Panc1 (cell line): ENCODE data around the gene PRELID3B. TPM values are rescaled to one million over a fixed set of nuclear protein-coding genes. Genes with fewer than 3 reads are reported as not detected.

Source experiments
- ATAC-seq: fragments of 200-7000 bp; cut with Tn5 transposase; 2 replicates; pipeline ENCODE4 v1.9.1; 2020; ENCODE audit warnings: mild to moderate bottlenecking, moderate library complexity
- BruUV-seq: library from RNA; stranded (reverse); fragments of 400-500 nt; replicated peaks from 2 replicates; lab custom pipeline; 2021; lab: Mats Ljungman, UMichigan
- CTCF ChIA-PET: fragments of 300-600 bp; sonication (Branson Sonifier 250); formaldehyde crosslinking; loops from one replicate; lab custom pipeline; 2022; ENCODE audit warnings: antibody characterized with exemption; lab: Charles Lee
- POLR2A ChIA-PET: fragments of 300-600 bp; sonication (Branson Sonifier 250); formaldehyde crosslinking; loops from one replicate; lab custom pipeline; 2022; ENCODE audit warnings: antibody characterized with exemption; lab: Charles Lee
- DNase-seq: peaks from one replicate; pipeline ENCODE4 v3.0.0-alpha.2; 2010; ENCODE audit warnings: low read depth, low spot score
- H3K27ac ChIP-seq: 2 replicates; pipeline ENCODE4 v1.5.1; 2011; ENCODE audit warnings: mild to moderate bottlenecking, low read length, inconsistent platforms
- H3K27me3 ChIP-seq: fragments of 200-500 bp; sonication (Bioruptor generic); 2 replicates; pipeline ENCODE4 v1.6.0; 2014; ENCODE audit warnings: low read length, inconsistent platforms; ENCODE audit not compliant: control insufficient read depth, insufficient read depth
- H3K36me3 ChIP-seq: fragments of 200-500 bp; sonication (Bioruptor generic); 2 replicates; pipeline ENCODE4 v1.5.1; 2014; ENCODE audit warnings: inconsistent platforms, mild to moderate bottlenecking, low read length, moderate library complexity; ENCODE audit not compliant: control insufficient read depth, insufficient read depth
- H3K4me1 ChIP-seq: 2 replicates; pipeline ENCODE4 v1.5.1; 2011; ENCODE audit warnings: inconsistent platforms, mild to moderate bottlenecking, low read length, moderate library complexity; ENCODE audit not compliant: control insufficient read depth, insufficient read depth
- H3K4me3 ChIP-seq, 2 experiments: 2 replicates each; pipeline ENCODE4 v1.5.1; 2011 to 2012; ENCODE audit warnings: low read depth in 2 of 2, low read length in 2 of 2, mild to moderate bottlenecking in 2 of 2, inconsistent platforms in 1 of 2, moderate library complexity in 1 of 2
- H3K9me3 ChIP-seq: fragments of 200-500 bp; sonication (Bioruptor generic); 2 replicates; pipeline ENCODE4 v1.5.1; 2014; ENCODE audit warnings: low read depth, mild to moderate bottlenecking, inconsistent platforms, low read length, moderate library complexity; ENCODE audit not compliant: control insufficient read depth, insufficient read depth
- CTCF ChIP-seq: fragments of 450-650 bp; IDR thresholded peaks from 2 replicates; pipeline ENCODE4 v1.5.1; 2017; ENCODE audit warnings: mild to moderate bottlenecking
- POLR2AphosphoS5 ChIP-seq: IDR thresholded peaks from 2 replicates; pipeline ENCODE4 v1.6.1; 2012; ENCODE audit warnings: mild to moderate bottlenecking, low read depth, low read length, moderate library complexity
- REST ChIP-seq, 2 experiments: IDR thresholded peaks; 2 replicates each; pipeline ENCODE4 v1.6.1; 2011 to 2012; ENCODE audit warnings: low read depth in 2 of 2, control low read depth in 1 of 2, low read length in 1 of 2, mild to moderate bottlenecking in 1 of 2, moderate library complexity in 1 of 2; ENCODE audit not compliant: insufficient read depth in 1 of 2
- SIN3A ChIP-seq: IDR thresholded peaks from 2 replicates; pipeline ENCODE4 v1.6.1; 2012; ENCODE audit warnings: low read depth, mild to moderate bottlenecking, low read length, moderate library complexity, borderline replicate concordance; ENCODE audit not compliant: insufficient read depth
- TCF7L2 ChIP-seq: IDR thresholded peaks from 2 replicates; pipeline ENCODE4 v1.6.1; 2011; ENCODE audit warnings: mild to moderate bottlenecking, low read depth, low read length, inconsistent platforms
- in situ Hi-C: cut with HindIII; loops from 2 replicates; pipeline ENCODE4 v1.10.0; 2016; ENCODE audit warnings: low sequenced_read_pairs, low pct_unique_long_range_greater_than_20kb
- intact Hi-C: fragments of 100-400 bp; cut with micrococcal nuclease; formaldehyde crosslinking; loops from one replicate; pipeline ENCODE4 v1.10.0; 2022; ENCODE audit not compliant: unreplicated experiment
- total RNA-seq: library from RNA; stranded (reverse); gene quantifications from one replicate; pipeline ENCODE4 v1.2.1, GENCODE V29; 2021; ENCODE audit not compliant: unreplicated experiment

The PRELID3B gene
- total RNA-seq, 1 experiment from 2014 or later: 131 TPM

GRCh38 chr20:58995461-58996225 is 46.9 kb downstream of the PRELID3B start:
- TF ChIP-seq POLR2AphosphoS5 (no peak), TCF7L2 (no peak), REST (IDR thresholded peaks at IDR 0.05; ENCODE audit: insufficient read depth in 1 of 2, low read depth in 2 of 2, low read length in 1 of 2) (no peak), SIN3A (no peak), CTCF (no peak)
- Histone ChIP-seq H3K27ac (no peak overlapping the region), H3K4me3 (no peak overlapping the region), H3K4me1 (no peaks in the 10 kb centered on the region), H3K27me3 (no peaks in the 10 kb centered on the region), H3K9me3 (no peaks in the 10 kb centered on the region), H3K36me3 (peaks cover 21% of the 10 kb centered on the region)
- ChIA-PET CTCF (interaction anchor here (0.5 kb wide), 1 partner anchor 29 kb away, joined by 4 read pairs; no protein-coding TSS in a partner anchor), POLR2A (no interaction called here)
- DNase-seq (no peak), ATAC-seq (no peak)
- intact Hi-C loops (no loop called here), in situ Hi-C loops (no loop called here)
- TSS peak; percentile 98 for BruUV-seq

GRCh38 chr20:58994390-58995159 is 48.0 kb downstream of the PRELID3B start:
- POLR2A ChIA-PET: no interaction called here
- Histone ChIP-seq H3K9me3 (no peaks in the 10 kb centered on the region), H3K4me1 (no peaks in the 10 kb centered on the region), H3K4me3 (no peak overlapping the region), H3K27me3 (no peaks in the 10 kb centered on the region), H3K27ac (no peak overlapping the region), H3K36me3 (peaks cover 21% of the 10 kb centered on the region)
- BruUV-seq: TSS peak; percentile 78
- in situ Hi-C loops (no loop called here), intact Hi-C loops (no loop called here)
- ATAC-seq (no peak), DNase-seq (no peak)
- CTCF ChIA-PET: no interaction called here
- TF ChIP-seq REST (IDR thresholded peaks at IDR 0.05; ENCODE audit: insufficient read depth in 1 of 2, low read depth in 2 of 2, low read length in 1 of 2) (no peak), SIN3A (no peak), CTCF (no peak), TCF7L2 (no peak), POLR2AphosphoS5 (no peak)
